SIG-M5 treated with dmso at 0.1 percent for 504 hours (cell line): ENCODE data around the gene NPAS3.

ENCODE experiments used
- DNase-seq: peaks from one replicate; lab custom pipeline; 2025; ENCODE audit not compliant: unreplicated experiment; lab: John Stamatoyannopoulos, UW

The NPAS3 gene

DNA sequence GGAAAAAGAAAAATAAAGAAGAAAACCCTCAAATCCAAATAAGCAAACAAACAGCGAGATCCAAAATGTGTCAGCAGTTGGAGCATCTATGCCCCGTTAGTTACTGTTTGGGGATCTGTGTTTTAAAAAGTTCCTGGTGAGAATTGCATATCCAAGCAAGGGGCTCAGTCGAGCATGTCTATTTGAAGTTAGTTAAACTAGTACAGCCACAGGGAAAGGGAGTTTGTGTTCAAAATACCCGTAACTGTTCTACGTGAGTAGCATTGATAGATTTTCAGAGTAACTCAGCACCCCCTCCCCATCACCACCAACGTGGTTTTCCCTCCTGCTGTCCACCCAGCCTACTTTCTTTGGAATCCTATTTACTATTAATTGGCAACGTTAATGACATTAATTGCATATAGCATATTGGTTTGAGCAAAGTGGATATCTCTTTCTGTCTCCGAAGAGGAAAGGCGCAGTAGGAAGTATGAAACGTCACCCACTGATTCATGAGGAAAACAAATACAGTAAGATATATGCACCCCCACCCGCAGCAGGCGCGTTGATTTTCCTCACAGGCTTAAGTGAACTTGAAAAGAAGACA lies 1.5 kb downstream of the NPAS3 start:
- no peak for DNase-seq

- no peak for DNase-seq
Measured at GRCh38 chr14:32940711-32941667, 2.3 kb downstream of the NPAS3 start.

GRCh38 chr14:32941668-32942065 lies 3.0 kb downstream of the NPAS3 start:
- no peak for DNase-seq

DNA sequence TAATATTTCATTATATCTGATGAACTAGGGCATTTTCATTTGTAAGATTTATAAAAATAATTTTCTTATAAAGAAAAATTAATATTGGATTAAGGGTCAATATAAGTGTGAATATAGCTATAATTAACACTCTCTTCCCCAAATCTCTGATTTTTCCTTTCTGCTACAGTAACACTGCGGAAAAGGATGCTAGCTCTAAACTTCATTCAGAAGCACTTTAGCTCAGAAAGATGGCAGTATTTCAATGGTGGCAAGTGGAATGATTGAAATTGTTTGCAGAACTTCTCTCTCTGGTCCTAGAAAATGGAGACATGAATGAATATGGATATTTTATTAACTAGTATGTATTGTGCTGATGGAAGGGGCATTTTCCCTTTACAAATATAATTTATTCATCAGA lies 8.4 kb downstream of the NPAS3 start:
- no peak for DNase-seq

DNA sequence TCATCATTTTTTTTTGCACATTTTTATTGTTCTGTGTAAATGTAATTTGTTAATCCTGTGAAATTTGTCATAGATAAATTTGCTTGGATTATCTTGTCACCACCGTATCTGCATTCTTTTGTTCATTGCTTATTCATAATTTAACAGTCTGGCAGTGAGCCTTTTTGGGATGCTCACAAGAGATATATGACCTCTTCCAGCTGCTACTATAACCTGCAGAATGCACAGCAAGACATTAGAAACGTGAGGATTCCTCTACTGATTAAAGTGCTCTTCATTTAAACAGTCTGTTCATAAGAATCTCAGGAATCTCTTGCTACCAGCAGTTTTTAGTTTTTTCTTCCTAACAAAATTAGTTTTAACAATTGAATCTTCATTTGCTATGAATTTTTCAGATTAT lies 9.1 kb downstream of the NPAS3 start:
- DNase-seq = no peak

GRCh38 chr14:32950584-32950983 lies 11.9 kb downstream of the NPAS3 start:
- DNase-seq = no peak

GRCh38 chr14:32967421-32967820 lies 28.7 kb downstream of the NPAS3 start:
- no peak for DNase-seq

GRCh38 chr14:32968972-32969544 lies 30.4 kb downstream of the NPAS3 start:
- no peak for DNase-seq

GRCh38 chr14:32977913-32978312 lies 39.2 kb downstream of the NPAS3 start:
- no peak for DNase-seq

DNA sequence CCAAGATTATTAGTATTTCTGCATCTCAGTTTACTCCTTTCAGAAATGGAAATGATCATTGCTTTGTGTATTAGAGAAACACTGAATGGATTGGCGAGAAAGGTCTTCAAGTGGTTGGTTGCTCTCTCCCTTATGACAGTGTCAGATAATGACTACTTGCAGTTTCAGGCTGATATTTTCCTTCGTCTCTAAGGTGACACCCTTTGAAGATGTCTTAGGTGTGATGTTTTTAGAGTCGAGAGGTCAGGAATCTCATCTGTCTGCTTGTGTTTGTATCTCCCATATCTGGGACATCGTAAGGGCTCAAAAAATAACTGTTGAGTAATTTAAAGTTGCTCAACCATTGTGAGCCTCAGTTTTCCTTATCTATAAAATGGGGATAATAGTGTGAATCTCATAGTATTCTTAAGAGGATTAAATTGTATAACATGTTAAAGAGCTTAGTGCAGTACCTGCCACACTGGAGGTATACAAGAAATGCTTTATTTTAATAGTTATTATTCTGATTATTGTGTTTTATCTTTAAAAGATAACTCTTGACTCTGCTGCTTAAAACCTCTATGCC lies 40.1 kb downstream of the NPAS3 start:
- no peak for DNase-seq

DNA sequence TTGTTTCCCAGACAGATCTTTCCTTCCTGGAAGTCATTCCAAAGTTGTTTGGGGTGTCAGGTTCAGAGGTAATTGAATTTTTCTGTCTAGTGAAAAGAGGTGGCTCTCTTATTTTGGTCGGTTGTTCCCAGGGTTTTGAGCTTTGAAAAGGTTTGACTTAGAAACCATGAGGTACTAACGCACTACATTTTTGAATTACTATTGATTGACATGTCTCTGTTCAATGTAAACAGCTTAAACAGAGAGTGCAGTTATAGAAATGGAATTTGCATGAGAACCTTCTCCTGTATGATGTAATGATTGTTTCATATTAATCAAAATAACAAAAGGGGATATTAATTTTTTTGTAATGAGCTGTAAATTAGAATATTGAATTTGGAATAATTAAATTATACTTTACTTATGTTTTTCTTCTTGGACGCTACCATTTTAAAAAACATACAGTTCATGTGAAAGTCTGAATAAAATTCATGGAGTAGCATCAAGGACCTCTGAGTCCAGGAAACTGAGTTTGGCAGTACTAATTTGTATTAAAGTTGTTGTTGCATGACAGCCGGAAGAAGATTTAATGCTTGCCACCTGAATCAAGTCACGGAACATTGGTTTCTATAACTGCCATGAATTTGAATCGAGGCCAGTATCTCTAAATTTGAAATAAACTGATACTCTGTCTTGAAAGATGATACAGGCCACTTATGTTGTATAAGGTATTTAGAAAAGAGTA lies 41.7 kb downstream of the NPAS3 start:
- DNase-seq = no peak

DNA sequence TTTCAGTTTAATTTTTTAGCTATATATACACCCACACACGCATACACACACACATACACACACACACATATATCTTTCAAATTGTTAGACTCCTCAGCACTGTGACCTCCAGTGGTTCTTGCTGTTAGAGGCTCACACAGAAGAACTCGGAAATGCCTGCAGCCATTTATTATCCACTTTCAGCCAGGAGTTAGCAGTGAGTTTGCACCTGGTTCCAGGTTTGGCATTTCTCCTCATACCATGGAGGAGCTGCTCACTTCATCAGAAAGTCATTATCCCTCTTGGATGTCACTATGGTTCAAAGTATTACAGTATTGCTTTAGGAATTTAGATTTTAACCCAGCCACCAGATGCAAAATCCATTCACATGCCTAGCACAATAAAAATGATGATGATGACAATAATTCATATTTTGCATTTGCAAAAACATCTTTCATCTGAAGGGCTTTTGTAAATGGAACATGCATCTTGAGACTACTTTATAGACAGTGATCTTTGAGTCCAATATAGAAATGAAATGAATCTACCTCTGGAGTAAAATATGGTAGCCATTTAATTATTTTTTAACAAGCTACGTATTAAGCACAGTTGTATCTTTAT lies 42.3 kb downstream of the NPAS3 start:
- no peak for DNase-seq

DNA sequence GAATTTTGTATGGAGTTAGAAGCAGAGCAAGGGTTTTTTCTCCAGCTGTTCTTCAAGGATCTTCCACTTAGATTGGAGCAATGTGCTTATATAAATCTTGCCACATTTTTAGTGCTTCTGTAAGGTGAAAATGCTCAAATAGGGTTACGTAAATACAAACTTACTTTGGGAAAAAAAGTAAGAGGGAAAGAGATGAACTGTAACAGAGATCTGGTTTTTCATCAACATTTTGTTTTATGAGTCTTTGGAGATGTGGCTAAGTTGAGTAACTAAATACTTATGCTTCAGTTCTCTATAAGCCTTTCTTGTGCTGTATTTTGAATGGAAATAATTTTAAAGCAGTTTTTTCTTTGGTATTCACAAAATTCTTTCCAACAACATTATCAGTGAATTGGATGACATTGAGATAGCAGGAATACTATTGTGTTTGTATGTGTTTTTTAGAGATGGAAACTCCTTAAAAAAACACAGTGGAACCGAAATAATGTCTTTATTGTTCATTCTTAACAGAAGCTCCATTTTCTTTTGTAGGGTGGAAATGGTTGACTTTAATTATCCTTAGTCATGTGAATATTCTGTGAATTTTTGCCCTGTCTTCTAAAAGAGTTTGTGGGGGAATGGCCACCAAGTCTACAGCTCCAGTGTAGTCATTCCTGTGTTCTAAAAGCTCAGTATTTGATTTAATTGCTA lies 45.7 kb downstream of the NPAS3 start:
- no peak for DNase-seq

GRCh38 chr14:32985866-32986265 lies 47.2 kb downstream of the NPAS3 start:
- no peak for DNase-seq

DNA sequence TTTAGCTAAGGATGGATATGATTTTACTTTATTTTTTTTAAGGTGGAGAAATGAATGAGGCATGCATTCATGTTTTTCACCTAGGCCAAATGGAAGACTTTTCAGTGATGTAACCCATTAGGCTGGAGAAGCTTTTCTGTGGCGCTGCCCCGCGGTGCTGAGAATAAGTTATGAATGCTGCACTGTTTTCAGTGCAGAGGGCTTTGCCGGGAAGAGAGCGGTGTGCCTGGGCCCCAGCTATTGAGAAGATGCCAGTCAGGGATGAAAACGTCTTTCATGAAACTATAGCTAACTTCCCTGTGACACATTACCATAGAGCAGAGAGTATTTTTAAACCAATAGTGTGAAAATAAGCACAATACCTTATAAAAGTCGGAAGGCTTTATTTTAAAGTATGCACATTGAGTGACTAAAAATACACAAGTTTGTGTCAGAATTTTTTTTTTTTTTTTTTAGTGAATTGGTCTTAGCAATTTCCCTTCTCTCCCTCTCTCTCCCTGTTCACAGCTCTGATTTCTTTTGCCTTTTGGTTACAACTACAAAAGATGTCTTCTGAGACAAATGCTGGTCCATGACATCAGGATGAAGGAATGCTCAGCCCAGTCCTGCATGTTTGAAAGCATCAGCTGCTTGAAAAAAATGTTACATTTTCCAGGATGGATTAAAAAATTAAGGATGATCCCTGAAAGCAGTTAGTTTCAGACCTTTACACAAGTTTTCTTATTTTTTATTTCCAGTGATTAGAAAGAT lies 48.3 kb downstream of the NPAS3 start:
- DNase-seq = no peak

GRCh38 chr14:32991691-32992090 lies 53.0 kb downstream of the NPAS3 start:
- no peak for DNase-seq

- no peak for DNase-seq
Measured at GRCh38 chr14:32993921-32994320, 55.2 kb downstream of the NPAS3 start.

GRCh38 chr14:32996343-32996742 lies 57.7 kb downstream of the NPAS3 start:
- DNase-seq = no peak

GRCh38 chr14:32998433-32998832 lies 59.8 kb downstream of the NPAS3 start:
- no peak for DNase-seq

DNA sequence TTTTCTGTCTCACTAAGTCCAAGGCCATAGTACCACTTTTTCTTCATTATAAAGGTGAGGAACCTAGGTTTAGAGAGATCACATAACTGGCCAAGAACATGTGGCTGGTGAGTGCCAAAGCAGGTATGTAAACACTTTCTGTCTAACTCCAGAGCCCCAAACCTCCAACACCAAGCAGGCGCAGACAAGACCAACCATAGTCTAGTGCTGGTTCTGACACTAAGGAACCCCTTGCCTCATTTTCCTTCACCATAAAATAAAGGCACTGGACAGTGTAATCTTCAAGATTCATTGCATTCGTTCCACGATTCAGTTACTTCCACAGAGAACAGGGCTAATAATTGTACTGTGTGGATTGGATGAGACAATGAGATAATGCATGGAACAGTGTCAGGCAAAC lies 71.0 kb downstream of the NPAS3 start:
- no peak for DNase-seq
